ENCODE measurements around the gene RAD21L1. TPM values are rescaled to one million over a fixed set of nuclear protein-coding genes. Genes with fewer than 3 reads are reported as not detected.

The RAD21L1 gene
- total and polyA plus RNA-seq, 2 donors (not counting 1 experiment from before 2014, with no cell fraction given), result 0.16 to 0.50 TPM

DNA sequence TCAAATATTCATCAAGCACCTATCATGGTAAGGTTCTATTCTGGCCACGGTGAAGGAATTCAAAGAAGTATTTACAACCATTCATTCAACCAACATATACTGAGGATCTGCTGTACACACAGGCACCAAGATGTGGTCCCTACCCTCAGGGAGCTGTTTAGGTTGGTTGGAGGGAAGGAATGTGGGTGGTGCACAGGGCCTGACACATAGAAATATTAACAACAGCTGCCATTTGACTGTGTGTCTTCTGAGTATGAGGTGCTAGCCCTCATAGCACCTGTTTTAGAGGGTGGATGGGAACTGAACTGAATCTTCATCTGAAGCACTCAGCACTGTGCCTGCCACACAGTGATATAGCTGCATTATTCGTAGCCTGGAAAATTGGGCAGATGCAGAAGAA lies 47.5 kb downstream of the RAD21L1 start:
- no peak overlapping the region for H3K4me3 ChIP-seq (replicated peaks in 1 of 4; ENCODE audit: control extremely low read depth in 1 of 4, insufficient read depth in 1 of 4, low read depth in 3 of 4, low read length in 4 of 4)
- no peaks in the 10 kb centered on the region for H3K4me1 ChIP-seq (ENCODE audit: control insufficient read depth, extremely low read depth, insufficient read depth, low read length)
- no peak for TF ChIP-seq EZH2 (IDR thresholded peaks at IDR 0.05; ENCODE audit: low read length, missing control alignments)
- TF ChIP-seq, protein P1, sequence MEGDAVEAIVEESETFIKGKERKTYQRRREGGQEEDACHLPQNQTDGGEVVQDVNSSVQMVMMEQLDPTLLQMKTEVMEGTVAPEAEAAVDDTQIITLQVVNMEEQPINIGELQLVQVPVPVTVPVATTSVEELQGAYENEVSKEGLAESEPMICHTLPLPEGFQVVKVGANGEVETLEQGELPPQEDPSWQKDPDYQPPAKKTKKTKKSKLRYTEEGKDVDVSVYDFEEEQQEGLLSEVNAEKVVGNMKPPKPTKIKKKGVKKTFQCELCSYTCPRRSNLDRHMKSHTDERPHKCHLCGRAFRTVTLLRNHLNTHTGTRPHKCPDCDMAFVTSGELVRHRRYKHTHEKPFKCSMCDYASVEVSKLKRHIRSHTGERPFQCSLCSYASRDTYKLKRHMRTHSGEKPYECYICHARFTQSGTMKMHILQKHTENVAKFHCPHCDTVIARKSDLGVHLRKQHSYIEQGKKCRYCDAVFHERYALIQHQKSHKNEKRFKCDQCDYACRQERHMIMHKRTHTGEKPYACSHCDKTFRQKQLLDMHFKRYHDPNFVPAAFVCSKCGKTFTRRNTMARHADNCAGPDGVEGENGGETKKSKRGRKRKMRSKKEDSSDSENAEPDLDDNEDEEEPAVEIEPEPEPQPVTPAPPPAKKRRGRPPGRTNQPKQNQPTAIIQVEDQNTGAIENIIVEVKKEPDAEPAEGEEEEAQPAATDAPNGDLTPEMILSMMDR (conservative IDR thresholded peaks at IDR 0.05 in 1 of 2, IDR thresholded peaks at IDR 0.05 in 1 of 2; ENCODE audit: low read depth in 1 of 2, low read length in 2 of 2), result no peak
- no peak overlapping the region for H3K9ac ChIP-seq (ENCODE audit: insufficient read depth, low read length)
- H3K36me3 ChIP-seq (ENCODE audit: control insufficient read depth, insufficient read depth, low read length), result no peaks in the 10 kb centered on the region
- no peaks in the 10 kb centered on the region for H4K20me1 ChIP-seq (ENCODE audit: control insufficient read depth, extremely low read depth, insufficient read depth, low read length)
- no peaks in the 10 kb centered on the region for H3K27me3 ChIP-seq (ENCODE audit: control insufficient read depth, insufficient read depth, low read length)
- DNase-seq (ENCODE audit: low read depth in 2 of 2), result no peak
- H3K79me2 ChIP-seq (ENCODE audit: control insufficient read depth, insufficient read depth, low read length), result peaks cover 3% of the 10 kb centered on the region
- H2AFZ ChIP-seq (ENCODE audit: low read length), result no peak overlapping the region
- H3K9me3 ChIP-seq (ENCODE audit: control insufficient read depth, insufficient read depth, low read depth, low read length), result no peaks in the 10 kb centered on the region
- H3K4me2 ChIP-seq (ENCODE audit: extremely low read depth, insufficient read depth, low read length), result no peak overlapping the region
- no peak overlapping the region for H3K27ac ChIP-seq (ENCODE audit: insufficient read depth, low read length)

DNA sequence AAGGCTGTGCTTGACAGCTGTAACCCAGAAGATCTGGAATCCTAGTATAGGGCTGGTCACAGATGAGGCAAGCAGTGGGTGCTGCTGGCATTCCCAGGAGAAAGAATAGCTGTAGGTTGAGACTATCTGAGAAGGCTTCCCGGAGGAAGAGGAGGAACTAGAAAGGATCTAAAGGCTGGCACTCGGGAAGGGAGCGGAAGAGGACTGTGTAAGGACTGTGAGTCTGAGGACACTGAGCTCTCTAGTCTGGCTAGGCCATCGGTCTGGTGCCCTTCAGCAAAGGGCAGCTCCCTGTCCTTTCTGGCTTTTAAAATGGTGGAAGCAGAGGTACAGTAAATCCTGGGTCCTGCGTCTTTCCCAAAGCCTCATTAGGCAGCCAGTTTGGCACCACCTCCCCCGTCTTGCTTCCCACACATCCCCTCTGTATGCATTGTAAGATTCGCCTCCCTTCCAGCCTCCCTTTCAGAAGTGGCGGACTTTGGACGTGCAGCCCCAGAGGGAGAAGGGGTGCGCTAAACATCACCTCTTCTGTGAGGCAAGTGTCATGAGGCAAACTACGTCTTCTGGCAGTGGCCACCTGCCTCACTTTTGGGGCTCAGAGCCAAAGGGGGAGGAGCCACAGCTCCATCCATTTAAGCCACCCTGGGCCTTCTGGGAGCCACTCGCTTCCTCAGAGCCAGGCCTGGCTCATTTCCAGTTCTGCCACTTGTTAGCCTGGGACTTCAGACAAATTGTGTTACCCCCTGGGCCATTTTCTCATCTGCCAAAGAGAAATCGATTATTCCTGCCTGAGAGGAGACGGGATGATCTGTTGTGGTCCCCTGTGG lies 48.9 kb downstream of the RAD21L1 start:
- Histone ChIP-seq H3K27ac (ENCODE audit: insufficient read depth, low read length) (no peak overlapping the region), H3K36me3 (ENCODE audit: control insufficient read depth, insufficient read depth, low read length) (no peaks in the 10 kb centered on the region), H3K9ac (ENCODE audit: insufficient read depth, low read length) (no peak overlapping the region), H2AFZ (ENCODE audit: low read length) (no peak overlapping the region), H3K9me3 (ENCODE audit: control insufficient read depth, insufficient read depth, low read depth, low read length) (no peaks in the 10 kb centered on the region), H3K79me2 (ENCODE audit: control insufficient read depth, insufficient read depth, low read length) (peaks cover 3% of the 10 kb centered on the region), H3K4me2 (ENCODE audit: extremely low read depth, insufficient read depth, low read length) (no peak overlapping the region), H3K4me1 (ENCODE audit: control insufficient read depth, extremely low read depth, insufficient read depth, low read length) (no peaks in the 10 kb centered on the region), H3K27me3 (ENCODE audit: control insufficient read depth, insufficient read depth, low read length) (no peaks in the 10 kb centered on the region), H4K20me1 (ENCODE audit: control insufficient read depth, extremely low read depth, insufficient read depth, low read length) (no peaks in the 10 kb centered on the region), H3K4me3 (replicated peaks in 1 of 4; ENCODE audit: control extremely low read depth in 1 of 4, insufficient read depth in 1 of 4, low read depth in 3 of 4, low read length in 4 of 4) (no peak overlapping the region)
- no peak for TF ChIP-seq EZH2 (IDR thresholded peaks at IDR 0.05; ENCODE audit: low read length, missing control alignments)
- TF ChIP-seq, protein P1 (conservative IDR thresholded peaks at IDR 0.05 in 1 of 2, IDR thresholded peaks at IDR 0.05 in 1 of 2; ENCODE audit: low read depth in 1 of 2, low read length in 2 of 2), result no peak
- DNase-seq (ENCODE audit: low read depth in 2 of 2), result no peak

DNA sequence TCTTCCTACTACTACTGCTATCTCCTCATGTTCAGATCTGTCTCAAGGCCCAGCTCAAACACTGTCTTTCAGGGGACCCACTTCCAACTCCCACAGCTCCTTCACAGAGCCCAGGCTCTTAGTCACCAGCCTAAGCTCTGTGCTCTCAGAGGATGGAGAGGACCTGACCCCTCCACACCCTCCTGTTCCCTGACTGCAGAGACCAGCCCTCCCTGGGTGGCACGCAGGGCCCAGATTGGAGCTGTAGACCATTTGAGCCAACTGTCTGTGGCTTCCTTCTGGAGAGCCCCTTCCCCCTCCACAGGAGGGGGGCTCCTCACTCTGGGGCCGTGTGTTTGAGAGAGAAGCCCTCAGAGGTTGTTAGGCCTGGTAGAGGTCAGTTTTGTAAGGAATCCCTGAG lies 50.1 kb downstream of the RAD21L1 start:
- Histone ChIP-seq H3K4me1 (ENCODE audit: control insufficient read depth, extremely low read depth, insufficient read depth, low read length) (peaks cover 3% of the 10 kb centered on the region), H3K79me2 (ENCODE audit: control insufficient read depth, insufficient read depth, low read length) (peaks cover 3% of the 10 kb centered on the region), H3K36me3 (ENCODE audit: control insufficient read depth, insufficient read depth, low read length) (peaks cover 2% of the 10 kb centered on the region), H3K9me3 (ENCODE audit: control insufficient read depth, insufficient read depth, low read depth, low read length) (no peaks in the 10 kb centered on the region), H2AFZ (ENCODE audit: low read length) (no peak overlapping the region), H3K4me3 (replicated peaks in 1 of 4; ENCODE audit: control extremely low read depth in 1 of 4, insufficient read depth in 1 of 4, low read depth in 3 of 4, low read length in 4 of 4) (no peak overlapping the region), H3K27me3 (ENCODE audit: control insufficient read depth, insufficient read depth, low read length) (no peaks in the 10 kb centered on the region), H3K4me2 (ENCODE audit: extremely low read depth, insufficient read depth, low read length) (no peak overlapping the region), H3K9ac (ENCODE audit: insufficient read depth, low read length) (no peak overlapping the region), H3K27ac (ENCODE audit: insufficient read depth, low read length) (no peak overlapping the region), H4K20me1 (ENCODE audit: control insufficient read depth, extremely low read depth, insufficient read depth, low read length) (no peaks in the 10 kb centered on the region)
- DNase-seq (ENCODE audit: low read depth in 2 of 2), result no peak
- no peak for TF ChIP-seq EZH2 (IDR thresholded peaks at IDR 0.05; ENCODE audit: low read length, missing control alignments)
- TF ChIP-seq, protein P1 (conservative IDR thresholded peaks at IDR 0.05 in 1 of 2, IDR thresholded peaks at IDR 0.05 in 1 of 2; ENCODE audit: low read depth in 1 of 2, low read length in 2 of 2), result no peak

Measured in fibroblast of lung (primary cell).